A549 (cell line): ENCODE data around the gene THEMIS. TPM values are rescaled to one million over a fixed set of nuclear protein-coding genes. Genes with fewer than 3 reads are reported as not detected.

Source experiments
- ATAC-seq, 2 experiments: fragments of 200-7000 bp in 1 of 2; fragments of >200 bp in 1 of 2; cut with Nextera tagmentation in 1 of 2; cut with Tn5 transposase in 1 of 2; 3 replicates each; pipeline versions ENCODE4 v1.8.0 to v1.9.1; 2018 to 2020; ENCODE audit warnings: mild to moderate bottlenecking in 1 of 2, moderate library complexity in 1 of 2
- CTCF ChIA-PET: fragments of 300-600 bp; sonication (Branson Sonifier 250); formaldehyde crosslinking; extraction: SDS; loops from one replicate; lab custom pipeline; 2021; ENCODE audit warnings: antibody characterized with exemption, inconsistent platforms; lab: Yijun Ruan, JAX
- POLR2A ChIA-PET: fragments of 350-600 bp; formaldehyde crosslinking; extraction: SDS; loops from one replicate; lab custom pipeline; 2021; ENCODE audit warnings: antibody characterized with exemption, inconsistent platforms; lab: Yijun Ruan, JAX
- DNase-seq, 2 experiments: peaks; one replicate each; pipeline versions ENCODE4 v3.0.0 to v3.0.0-alpha.2; 2011 to 2016; ENCODE audit warnings: low read depth in 1 of 2, low spot score in 1 of 2
- FAIRE-seq: peaks from 2 replicates; lab custom pipeline; 2011; peaks lifted over from hg19 to GRCh38; lab: Jason Lieb, UNC
- H3K27ac ChIP-seq, 2 experiments: fragments of >200 bp; sonication (Bioruptor Twin); formaldehyde crosslinking; 3 replicates each; pipeline ENCODE4 v1.5.1; 2016 to 2017
- H3K4me1 ChIP-seq: fragments of >200 bp; sonication (Bioruptor Twin); formaldehyde crosslinking; 3 replicates; pipeline ENCODE4 v1.6.1; 2016
- H3K4me2 ChIP-seq: fragments of >200 bp; sonication (Bioruptor Twin); formaldehyde crosslinking; 3 replicates; pipeline ENCODE4 v1.6.1; 2016
- H3K4me3 ChIP-seq: fragments of >200 bp; sonication (Bioruptor Twin); formaldehyde crosslinking; 3 replicates; pipeline ENCODE4 v1.5.1; 2016
- H3K9me3 ChIP-seq: fragments of >200 bp; sonication (Bioruptor Twin); formaldehyde crosslinking; 3 replicates; pipeline ENCODE4 v1.6.1; 2016
- CBX2 ChIP-seq: fragments of 200-600 bp; sonication (generic); IDR thresholded peaks from 2 replicates; pipeline ENCODE4 v1.6.1; 2016; ENCODE audit warnings: low read depth, mild to moderate bottlenecking, borderline replicate concordance
- CEBPB ChIP-seq, 2 experiments: fragments of >200 bp in 1 of 2; sonication (Bioruptor Twin) in 1 of 2; formaldehyde crosslinking in 1 of 2; IDR thresholded peaks; 2 replicates each; pipeline ENCODE4 v1.6.1; 2012 to 2016
- EHF ChIP-seq: fragments of 250-450 bp; sonication (Bioruptor Pico); IDR thresholded peaks from 2 replicates; pipeline ENCODE4 v1.5.0; 2020; ENCODE audit warnings: mild to moderate bottlenecking
- EHMT2 ChIP-seq: fragments of 200-600 bp; sonication (generic); IDR thresholded peaks from 2 replicates; pipeline ENCODE4 v1.6.1; 2016; ENCODE audit warnings: antibody characterized with exemption, low read depth, mild to moderate bottlenecking, moderate library complexity
- FOSB ChIP-seq: fragments of 250-450 bp; sonication (Bioruptor Pico); IDR thresholded peaks from 2 replicates; pipeline ENCODE4 v1.5.0; 2020; ENCODE audit warnings: mild to moderate bottlenecking, moderate library complexity
- FOSL2 ChIP-seq, 2 experiments: fragments of 450-650 bp in 1 of 2; fragments of >200 bp in 1 of 2; sonication (Bioruptor Twin) in 1 of 2; formaldehyde crosslinking; IDR thresholded peaks; 2 replicates each; pipeline versions ENCODE4 v1.5.0 to v1.6.1; 2016 to 2020; ENCODE audit warnings: mild to moderate bottlenecking in 1 of 2, moderate library complexity in 1 of 2
- GATA3 ChIP-seq: IDR thresholded peaks from 2 replicates; pipeline ENCODE4 v1.6.1; 2012; ENCODE audit warnings: borderline replicate concordance
- JUN ChIP-seq, 2 experiments: fragments of >200 bp; sonication (Bioruptor Twin); formaldehyde crosslinking; IDR thresholded peaks; 2 replicates in 1 of 2; 3 replicates in 1 of 2; pipeline ENCODE4 v1.6.1; 2016 to 2017
- JUNB ChIP-seq: fragments of >200 bp; sonication (Bioruptor Twin); formaldehyde crosslinking; IDR thresholded peaks from 2 replicates; pipeline ENCODE4 v1.6.1; 2016
- MAFK ChIP-seq: fragments of 450-650 bp; IDR thresholded peaks from 2 replicates; pipeline ENCODE4 v1.6.1; 2014; ENCODE audit not compliant: partially characterized antibody
- MAZ ChIP-seq: fragments of 150-350 bp; IDR thresholded peaks from 2 replicates; pipeline ENCODE4 v1.6.1; 2014; ENCODE audit warnings: antibody characterized with exemption, low read depth, low read length, borderline replicate concordance
- NFE2L2 ChIP-seq: fragments of 150-350 bp; conservative IDR thresholded peaks from 2 replicates; pipeline ENCODE4 v1.6.1; 2014; ENCODE audit warnings: low read length
- NR3C1 ChIP-seq: fragments of >200 bp; sonication (Bioruptor Twin); formaldehyde crosslinking; IDR thresholded peaks from 3 replicates; pipeline ENCODE4 v1.6.1; 2017
- PHF8 ChIP-seq: fragments of 200-600 bp; sonication (generic); IDR thresholded peaks from 2 replicates; pipeline ENCODE4 v1.6.1; 2016; ENCODE audit warnings: low read depth, mild to moderate bottlenecking, antibody characterized with exemption, moderate library complexity, borderline replicate concordance
- RCOR1 ChIP-seq: fragments of 150-350 bp; IDR thresholded peaks from 2 replicates; pipeline ENCODE4 v1.6.1; 2014; ENCODE audit warnings: antibody characterized with exemption, low read length, low read depth
- RFX5 ChIP-seq: fragments of 450-650 bp; IDR thresholded peaks from 2 replicates; pipeline ENCODE4 v1.7.1; 2014; ENCODE audit warnings: antibody characterized with exemption, mild to moderate bottlenecking, moderate library complexity
- RNF2 ChIP-seq: fragments of 200-600 bp; sonication (generic); IDR thresholded peaks from 2 replicates; pipeline ENCODE4 v1.6.1; 2016; ENCODE audit warnings: low read depth, mild to moderate bottlenecking, antibody characterized with exemption, moderate library complexity, borderline replicate concordance
- SMC3 ChIP-seq: fragments of >200 bp; sonication (Bioruptor Twin); formaldehyde crosslinking; IDR thresholded peaks from 3 replicates; pipeline ENCODE4 v1.6.1; 2018; ENCODE audit warnings: inconsistent platforms
- ZC3H11A ChIP-seq: fragments of 450-650 bp; IDR thresholded peaks from 2 replicates; pipeline ENCODE4 v1.6.1; 2014; ENCODE audit warnings: antibody characterized with exemption, mild to moderate bottlenecking
- ZSCAN20 ChIP-seq: fragments of 250-450 bp; sonication (Bioruptor Pico); IDR thresholded peaks from 2 replicates; pipeline ENCODE4 v1.8.0; 2022; ENCODE audit warnings: mild to moderate bottlenecking, moderate library complexity
- WGBS: methylation state at CpG from one replicate; pipeline ENCODE4 v1.1.6; 2017; ENCODE audit errors: missing lambda C conversion rate; 5-methylcytosine and 5-hydroxymethylcytosine counted together
- polyA plus RNA-seq, 4 experiments: library from polyadenylated mRNA; depleted of rRNA in 3 of 4; stranded (reverse); fragments of >200 nt; fragmentation: RNase III in 1 of 4; extraction: RNeasy Plus Mini Kit Qiagen cat#74134 plus additional on column Dnase treatment in 1 of 4; gene quantifications; 2 replicates in 3 of 4; 3 replicates in 1 of 4; pipeline ENCODE4 v1.2.3, GENCODE V29; 2011 to 2017
- TF ChIP-seq, protein P1 (sequence below): fragments of 200-600 bp; sonication (generic); IDR thresholded peaks from 2 replicates; pipeline ENCODE4 v1.6.1; 2016; ENCODE audit warnings: antibody characterized with exemption, mild to moderate bottlenecking, moderate library complexity
- TF ChIP-seq, protein P2 (sequence below): fragments of 250-450 bp; sonication (Bioruptor Pico); IDR thresholded peaks from 2 replicates; pipeline ENCODE4 v1.5.0; 2020; ENCODE audit warnings: low read depth, mild to moderate bottlenecking, moderate library complexity
- TF ChIP-seq, protein P3 (sequence below): fragments of >200 bp; sonication (Bioruptor Twin); formaldehyde crosslinking; IDR thresholded peaks from 2 replicates; pipeline ENCODE4 v1.6.1; 2016

Gene THEMIS
- polyA plus RNA-seq, 2 of the 4 experiments (the other 2 are of a cell fraction), result not detected

DNA sequence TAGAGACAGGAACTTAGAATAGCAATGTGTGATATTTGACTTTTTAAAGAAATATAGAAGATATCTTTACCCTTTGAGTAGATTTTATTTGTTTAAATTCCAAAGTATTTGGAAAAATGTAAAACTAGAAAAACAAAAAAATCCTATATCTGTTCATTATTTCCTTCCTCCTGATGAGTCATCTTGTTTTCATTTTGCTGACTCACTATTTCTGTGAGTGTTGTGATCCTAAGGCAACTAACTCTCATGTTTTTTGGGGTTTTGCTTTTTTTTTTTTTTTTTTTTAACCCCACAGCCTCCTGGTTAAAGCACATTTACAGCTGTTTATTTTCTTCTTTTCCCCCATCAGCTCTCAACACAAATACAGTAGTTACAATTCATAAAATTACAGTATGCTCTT is 37.8 kb upstream of the THEMIS start:
- peaks cover 13% of the 10 kb centered on the region; the same call in 2 of the 3 replicates for H3K4me1 ChIP-seq
- H3K27ac ChIP-seq, result peak overlapping the region in 1 of 2 experiments; percentile 24; a peak in 1 of 6 replicates
- H3K4me3 ChIP-seq, result no peak overlapping the region
- ATAC-seq (no peak), DNase-seq (peak in 1 of 2 experiments; percentile 32), FAIRE-seq (no peak)
- 0 out of 3 replicates have a peak overlapping the region, but pooled peaks have one; percentile 12 for H3K4me2 ChIP-seq
- ChIA-PET CTCF (no interaction called here), POLR2A (no interaction called here)
- H3K9me3 ChIP-seq, result no peaks in the 10 kb centered on the region
- TF ChIP-seq MAFK (peak; percentile 96), NFE2L2 (peak; percentile 68), CBX2 (no peak), RCOR1 (no peak), PHF8 (no peak), ZSCAN20 (CRISPR knock-in tag) (no peak), FOSL2 (IDR thresholded peaks at IDR 0.05) (0 out of 2 replicates have a peak, but pooled peaks have one; percentile 8), FOSL2 (CRISPR knock-in tag; IDR thresholded peaks at IDR 0.05) (peak; percentile 88)
- TF ChIP-seq, all 56 proteins: peak for 3

DNA sequence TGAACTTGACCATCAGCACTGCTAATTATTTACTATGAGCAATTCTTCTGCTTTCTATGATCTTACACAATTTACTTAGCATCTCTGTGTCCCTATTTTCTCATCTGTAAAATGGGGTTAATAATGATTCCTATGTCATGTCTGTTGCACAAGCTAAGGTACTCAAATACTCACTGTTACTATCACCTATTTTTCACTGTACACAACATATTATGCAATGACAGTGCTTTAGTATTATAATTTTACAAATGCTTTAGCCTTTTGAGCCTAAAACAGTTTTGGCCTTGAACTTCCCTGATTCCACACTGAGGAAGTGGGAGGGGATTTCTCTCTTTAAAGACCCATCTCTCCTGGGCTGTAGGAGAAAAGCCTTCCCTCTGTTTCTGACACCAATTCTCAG is 36.9 kb upstream of the THEMIS start:
- Histone ChIP-seq H3K27ac (0 out of 6 replicates have a peak overlapping the region, but pooled peaks of 1 of the 2 experiments have one; percentile 52), H3K4me2 (no peak overlapping the region), H3K4me3 (no peak overlapping the region), H3K9me3 (no peaks in the 10 kb centered on the region), H3K4me1 (peaks cover 13% of the 10 kb centered on the region; the same call in 2 of the 3 replicates)
- CTCF ChIA-PET, result no interaction called here
- POLR2A ChIA-PET, result no interaction called here
- TF ChIP-seq EHF (CRISPR knock-in tag), result no peak
- TF ChIP-seq RFX5, result no peak
- no peak for TF ChIP-seq CBX2
- no peak for TF ChIP-seq SMC3
- TF ChIP-seq JUN (IDR thresholded peaks at IDR 0.05), result no peak
- TF ChIP-seq, protein P1, sequence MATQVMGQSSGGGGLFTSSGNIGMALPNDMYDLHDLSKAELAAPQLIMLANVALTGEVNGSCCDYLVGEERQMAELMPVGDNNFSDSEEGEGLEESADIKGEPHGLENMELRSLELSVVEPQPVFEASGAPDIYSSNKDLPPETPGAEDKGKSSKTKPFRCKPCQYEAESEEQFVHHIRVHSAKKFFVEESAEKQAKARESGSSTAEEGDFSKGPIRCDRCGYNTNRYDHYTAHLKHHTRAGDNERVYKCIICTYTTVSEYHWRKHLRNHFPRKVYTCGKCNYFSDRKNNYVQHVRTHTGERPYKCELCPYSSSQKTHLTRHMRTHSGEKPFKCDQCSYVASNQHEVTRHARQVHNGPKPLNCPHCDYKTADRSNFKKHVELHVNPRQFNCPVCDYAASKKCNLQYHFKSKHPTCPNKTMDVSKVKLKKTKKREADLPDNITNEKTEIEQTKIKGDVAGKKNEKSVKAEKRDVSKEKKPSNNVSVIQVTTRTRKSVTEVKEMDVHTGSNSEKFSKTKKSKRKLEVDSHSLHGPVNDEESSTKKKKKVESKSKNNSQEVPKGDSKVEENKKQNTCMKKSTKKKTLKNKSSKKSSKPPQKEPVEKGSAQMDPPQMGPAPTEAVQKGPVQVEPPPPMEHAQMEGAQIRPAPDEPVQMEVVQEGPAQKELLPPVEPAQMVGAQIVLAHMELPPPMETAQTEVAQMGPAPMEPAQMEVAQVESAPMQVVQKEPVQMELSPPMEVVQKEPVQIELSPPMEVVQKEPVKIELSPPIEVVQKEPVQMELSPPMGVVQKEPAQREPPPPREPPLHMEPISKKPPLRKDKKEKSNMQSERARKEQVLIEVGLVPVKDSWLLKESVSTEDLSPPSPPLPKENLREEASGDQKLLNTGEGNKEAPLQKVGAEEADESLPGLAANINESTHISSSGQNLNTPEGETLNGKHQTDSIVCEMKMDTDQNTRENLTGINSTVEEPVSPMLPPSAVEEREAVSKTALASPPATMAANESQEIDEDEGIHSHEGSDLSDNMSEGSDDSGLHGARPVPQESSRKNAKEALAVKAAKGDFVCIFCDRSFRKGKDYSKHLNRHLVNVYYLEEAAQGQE, result no peak
- TF ChIP-seq EHMT2, result no peak
- TF ChIP-seq, protein P2, sequence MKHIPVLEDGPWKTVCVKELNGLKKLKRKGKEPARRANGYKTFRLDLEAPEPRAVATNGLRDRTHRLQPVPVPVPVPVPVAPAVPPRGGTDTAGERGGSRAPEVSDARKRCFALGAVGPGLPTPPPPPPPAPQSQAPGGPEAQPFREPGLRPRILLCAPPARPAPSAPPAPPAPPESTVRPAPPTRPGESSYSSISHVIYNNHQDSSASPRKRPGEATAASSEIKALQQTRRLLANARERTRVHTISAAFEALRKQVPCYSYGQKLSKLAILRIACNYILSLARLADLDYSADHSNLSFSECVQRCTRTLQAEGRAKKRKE (CRISPR knock-in tag), result no peak
- no peak for TF ChIP-seq MAZ
- TF ChIP-seq RNF2, result no peak
- no peak for TF ChIP-seq NR3C1
- TF ChIP-seq ZC3H11A, result no peak
- ATAC-seq (no peak), FAIRE-seq (no peak), DNase-seq (no peak)

DNA sequence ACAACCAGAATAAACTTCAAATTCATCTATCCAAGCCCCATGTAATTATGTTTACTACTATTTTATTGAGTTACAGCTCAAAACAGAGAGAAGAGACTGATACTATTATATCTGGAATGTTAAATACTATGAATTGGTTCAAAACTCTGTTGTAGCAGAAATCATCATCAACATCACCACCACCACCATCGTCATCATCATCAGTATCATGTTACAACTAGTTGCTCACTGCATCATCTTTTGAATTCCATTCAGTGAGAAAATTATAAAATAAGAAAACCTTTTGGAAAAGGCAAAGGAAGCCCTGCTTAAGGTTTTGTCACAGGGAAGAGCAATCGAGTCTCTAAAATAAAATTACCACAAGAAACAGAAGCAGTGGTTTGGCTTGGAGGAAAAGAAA is 36.2 kb upstream of the THEMIS start:
- peaks cover 13% of the 10 kb centered on the region; the same call in 2 of the 3 replicates for H3K4me1 ChIP-seq
- TF ChIP-seq ZC3H11A (no peak), GATA3 (no peak), SMC3 (no peak), CEBPB (IDR thresholded peaks at IDR 0.05) (no peak), FOSB (CRISPR knock-in tag) (no peak), JUNB (no peak), PHF8 (no peak), JUN (IDR thresholded peaks at IDR 0.05) (no peak)
- TF ChIP-seq, protein P3, sequence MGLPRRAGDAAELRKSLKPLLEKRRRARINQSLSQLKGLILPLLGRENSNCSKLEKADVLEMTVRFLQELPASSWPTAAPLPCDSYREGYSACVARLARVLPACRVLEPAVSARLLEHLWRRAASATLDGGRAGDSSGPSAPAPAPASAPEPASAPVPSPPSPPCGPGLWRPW, result no peak
- H3K9me3 ChIP-seq, result no peaks in the 10 kb centered on the region
- no peak overlapping the region for H3K27ac ChIP-seq
- 90% methylated on average over 2 of the region's 2 CpGs for WGBS
- CTCF ChIA-PET, result no interaction called here
- FAIRE-seq (no peak), ATAC-seq (no peak), DNase-seq (no peak)
- no peak overlapping the region for H3K4me3 ChIP-seq
- POLR2A ChIA-PET, result no interaction called here
- no peak overlapping the region for H3K4me2 ChIP-seq
